BJ (cell line): ENCODE measurements around the gene MYOM3. TPM values are rescaled to one million over a fixed set of nuclear protein-coding genes. Genes with fewer than 3 reads are reported as not detected.
"Not testable (repeated sequence)": the region's sequence is repeated elsewhere in the genome, so short reads cannot be mapped to it uniquely, and the experiment has no call there.

ENCODE experiments used
- CTCF ChIA-PET: fragments of 350-600 bp; formaldehyde crosslinking; extraction: SDS; loops from one replicate; lab custom pipeline; 2021; ENCODE audit warnings: antibody characterized with exemption, inconsistent platforms; lab: Yijun Ruan, JAX
- POLR2A ChIA-PET: fragments of 300-600 bp; sonication (Branson Sonifier 250); formaldehyde crosslinking; extraction: SDS; loops from one replicate; lab custom pipeline; 2021; ENCODE audit warnings: antibody characterized with exemption; lab: Charles Lee
- DNase-seq: peaks from one replicate; pipeline ENCODE4 v3.0.0-alpha.2; 2011; ENCODE audit warnings: low read depth
- H3K27me3 ChIP-seq: 2 replicates; pipeline ENCODE4 v1.6.0; 2011; ENCODE audit warnings: low read length; ENCODE audit not compliant: control insufficient read depth, insufficient read depth
- H3K36me3 ChIP-seq: 2 replicates; pipeline ENCODE4 v1.5.1; 2011; ENCODE audit warnings: low read length; ENCODE audit not compliant: control insufficient read depth, insufficient read depth
- H3K4me3 ChIP-seq: 2 replicates; pipeline ENCODE4 v1.5.1; 2011; ENCODE audit warnings: low read depth, mild to moderate bottlenecking, control low read depth, low read length
- polyA plus RNA-seq: library from polyadenylated mRNA; depleted of rRNA; stranded (reverse); fragments of >200 nt; gene quantifications from 2 replicates; pipeline ENCODE4 v1.2.3, GENCODE V29; 2011
- TF ChIP-seq, protein P1 (sequence below): IDR thresholded peaks from 2 replicates; pipeline ENCODE4 v1.5.1; 2011; ENCODE audit warnings: low read depth, mild to moderate bottlenecking, control low read depth, inconsistent platforms, low read length, moderate library complexity; ENCODE audit not compliant: insufficient read depth

Gene MYOM3
- polyA plus RNA-seq, 1 experiment: not detected

DNA sequence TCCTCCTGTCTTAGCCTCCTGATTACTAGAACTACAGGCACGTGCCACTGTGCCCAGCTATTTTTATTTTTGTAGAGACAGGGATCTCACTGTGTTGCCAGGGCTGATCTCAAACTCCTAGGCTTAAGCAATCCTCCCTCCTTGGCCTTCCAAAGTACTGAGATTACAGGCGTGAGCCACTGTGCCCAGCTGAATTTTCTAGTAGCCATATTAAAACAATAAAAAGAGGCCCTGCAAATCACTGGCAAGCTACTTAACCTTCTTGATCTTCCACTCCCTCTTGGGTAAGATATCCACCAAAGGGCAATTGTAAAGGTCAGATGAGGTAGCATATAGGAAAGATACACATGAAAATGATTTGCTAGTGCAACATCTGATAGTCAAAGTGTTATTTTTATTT lies 66.2 kb downstream of the MYOM3 start:
- POLR2A ChIA-PET: no interaction called here
- peak; percentile 7 for DNase-seq

DNA sequence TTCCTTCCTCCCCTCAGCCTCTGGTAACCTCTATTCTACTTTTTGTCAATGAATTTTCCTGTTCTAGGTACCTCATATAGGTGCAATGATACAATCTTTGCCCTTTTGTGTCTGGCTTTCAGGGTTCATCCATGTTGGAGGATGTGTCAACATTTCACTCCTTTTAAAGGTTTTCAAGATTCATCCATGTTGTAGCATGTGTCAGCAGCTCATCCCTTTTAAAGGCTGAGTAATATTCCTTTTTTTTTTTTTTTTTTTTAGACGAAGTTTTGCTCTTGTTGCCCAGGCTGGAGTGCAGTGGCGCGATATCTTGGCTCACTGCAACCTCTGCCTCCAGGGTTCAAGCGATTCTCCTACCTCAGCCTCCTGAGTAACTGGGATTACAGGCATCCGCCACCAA lies 67.3 kb downstream of the MYOM3 start:
- CTCF ChIA-PET, DNase-seq, H3K4me3 ChIP-seq, H3K27me3 ChIP-seq, POLR2A ChIA-PET, H3K36me3 ChIP-seq: not testable (repeated sequence)

More for the DNA sequence above, 66.2 kb downstream of the MYOM3 start:
- H3K36me3 ChIP-seq: no peaks in the 10 kb centered on the region
- CTCF ChIA-PET: interaction anchor here (1.0 to 1.6 kb wide), 4 partner anchors 9 to 236 kb away, joined by 3 to 5 read pairs (median 4); no protein-coding TSS in a partner anchor
- no peaks in the 10 kb centered on the region for H3K27me3 ChIP-seq
- H3K4me3 ChIP-seq: no peak overlapping the region
- TF ChIP-seq, protein P1, sequence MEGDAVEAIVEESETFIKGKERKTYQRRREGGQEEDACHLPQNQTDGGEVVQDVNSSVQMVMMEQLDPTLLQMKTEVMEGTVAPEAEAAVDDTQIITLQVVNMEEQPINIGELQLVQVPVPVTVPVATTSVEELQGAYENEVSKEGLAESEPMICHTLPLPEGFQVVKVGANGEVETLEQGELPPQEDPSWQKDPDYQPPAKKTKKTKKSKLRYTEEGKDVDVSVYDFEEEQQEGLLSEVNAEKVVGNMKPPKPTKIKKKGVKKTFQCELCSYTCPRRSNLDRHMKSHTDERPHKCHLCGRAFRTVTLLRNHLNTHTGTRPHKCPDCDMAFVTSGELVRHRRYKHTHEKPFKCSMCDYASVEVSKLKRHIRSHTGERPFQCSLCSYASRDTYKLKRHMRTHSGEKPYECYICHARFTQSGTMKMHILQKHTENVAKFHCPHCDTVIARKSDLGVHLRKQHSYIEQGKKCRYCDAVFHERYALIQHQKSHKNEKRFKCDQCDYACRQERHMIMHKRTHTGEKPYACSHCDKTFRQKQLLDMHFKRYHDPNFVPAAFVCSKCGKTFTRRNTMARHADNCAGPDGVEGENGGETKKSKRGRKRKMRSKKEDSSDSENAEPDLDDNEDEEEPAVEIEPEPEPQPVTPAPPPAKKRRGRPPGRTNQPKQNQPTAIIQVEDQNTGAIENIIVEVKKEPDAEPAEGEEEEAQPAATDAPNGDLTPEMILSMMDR: no peak

DNA sequence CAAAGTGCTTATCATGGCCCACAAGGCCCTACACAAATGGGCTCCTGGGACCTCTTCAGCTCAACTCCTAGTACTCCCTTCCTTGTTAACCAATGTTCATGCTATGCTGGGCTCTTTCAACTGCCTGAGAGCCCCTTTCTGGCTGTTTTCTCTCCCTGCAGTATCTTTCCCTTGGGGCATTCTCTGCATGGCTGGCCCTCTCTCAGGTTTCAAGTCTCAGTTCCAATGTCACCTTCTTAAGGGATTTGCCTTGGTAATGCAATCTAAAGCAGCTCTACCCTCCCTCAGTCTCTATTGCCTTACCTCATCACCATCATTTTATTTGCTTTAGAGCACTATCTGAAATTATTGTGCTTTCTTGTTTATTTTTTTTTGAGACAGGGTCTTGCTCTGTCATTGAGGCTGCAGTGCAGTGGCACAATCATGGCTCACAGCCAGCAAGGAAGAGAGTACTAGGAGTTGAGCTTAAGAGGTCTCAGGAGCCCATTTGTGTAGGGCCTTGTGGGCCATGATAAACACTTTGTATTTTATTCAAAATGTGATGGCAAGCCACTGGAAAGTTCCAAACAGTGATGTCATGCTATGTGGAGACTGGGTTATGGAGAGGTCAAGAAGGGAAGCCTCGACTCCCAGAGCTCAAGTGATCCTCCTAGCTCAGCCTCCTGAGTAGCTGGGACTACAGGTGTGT lies 68.4 kb downstream of the MYOM3 start:
- POLR2A ChIA-PET: no interaction called here
- CTCF ChIA-PET: interaction anchor here (1.0 to 1.6 kb wide), 2 partner anchors 16 to 233 kb away, joined by 3 to 4 read pairs; no protein-coding TSS in a partner anchor

DNA sequence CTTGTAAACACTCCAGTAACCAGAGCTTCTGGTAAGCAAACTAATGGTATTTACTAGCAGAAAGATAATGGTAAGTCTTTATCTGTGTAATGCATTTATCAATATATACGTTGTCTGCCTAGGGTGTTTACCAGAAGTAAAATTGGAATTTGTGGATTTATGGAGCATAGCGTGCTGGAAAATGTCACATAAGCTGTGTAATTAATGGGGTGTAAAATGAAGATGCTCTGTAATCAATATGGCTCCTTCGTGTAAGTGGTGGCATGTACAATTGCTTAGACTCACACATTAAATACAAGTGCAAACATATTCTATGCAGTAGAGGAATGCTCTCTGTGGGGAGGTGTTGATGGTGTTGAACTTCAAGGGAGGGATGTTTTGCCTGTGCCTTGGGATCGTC lies 69.6 kb downstream of the MYOM3 start:
- H3K27me3 ChIP-seq: no peaks in the 10 kb centered on the region
- H3K36me3 ChIP-seq: no peaks in the 10 kb centered on the region
- TF ChIP-seq, protein P1: no peak
- CTCF ChIA-PET: no interaction called here
- DNase-seq: no peak
- no peak overlapping the region for H3K4me3 ChIP-seq
- POLR2A ChIA-PET: no interaction called here

More for the DNA sequence above, 68.4 kb downstream of the MYOM3 start:
- Histone ChIP-seq H3K36me3 (no peaks in the 10 kb centered on the region), H3K27me3 (no peaks in the 10 kb centered on the region), H3K4me3 (no peak overlapping the region)
- TF ChIP-seq, protein P1: no peak
- no peak for DNase-seq

DNA sequence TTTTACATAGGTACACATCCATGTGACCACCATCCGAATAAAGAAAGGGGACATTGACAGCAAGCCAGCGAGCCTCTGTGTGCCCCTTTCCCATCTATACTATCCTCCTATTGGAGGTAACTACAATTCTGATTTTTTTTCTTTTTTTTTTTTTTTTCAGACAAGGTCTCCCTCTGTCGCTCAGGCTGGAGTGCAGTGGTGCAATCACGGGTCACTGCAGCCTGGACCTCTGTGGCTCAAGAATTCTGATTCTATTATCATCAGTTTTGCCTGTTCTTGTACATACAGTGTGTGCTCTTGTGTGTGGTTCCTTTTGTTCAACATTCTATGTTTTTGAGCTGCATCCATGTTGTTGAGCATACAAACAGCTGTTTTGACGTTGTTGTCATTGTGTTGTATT lies 75.8 kb downstream of the MYOM3 start:
- H3K36me3 ChIP-seq: no peaks in the 10 kb centered on the region
- ChIA-PET CTCF (interaction anchor here (0.5 to 1.8 kb wide), 4 partner anchors 8 to 670 kb away, joined by 3 to 10 read pairs (median 4); no protein-coding TSS in a partner anchor), POLR2A (no interaction called here)
- H3K27me3 ChIP-seq: no peaks in the 10 kb centered on the region
- no peak overlapping the region for H3K4me3 ChIP-seq
- TF ChIP-seq, protein P1: no peak
- no peak for DNase-seq
